Measurements from ENCODE around the gene PLA1A. TPM values are rescaled to one million over a fixed set of nuclear protein-coding genes. Genes with fewer than 3 reads are reported as not detected.

The PLA1A gene
- total RNA-seq, 1 donor from 2014 or later: not detected

- Mint-ChIP-seq H3K36me3 (ENCODE audit: low read depth) (no peaks in the 10 kb centered on the region), H3K9me3 (peaks cover 3% of the 10 kb centered on the region), H3K4me3 (no peak overlapping the region), H3K4me1 (no peaks in the 10 kb centered on the region), H3K27ac (ENCODE audit: unreplicated experiment) (no peak overlapping the region), H3K27me3 (ENCODE audit: low read depth) (no peaks in the 10 kb centered on the region)
- no peak for DNase-seq (ENCODE audit: low read depth, low spot score)
- TF ChIP-seq CTCF (conservative IDR thresholded peaks at IDR 0.05): no peak
Observed at GRCh38 chr3:119601154-119601553, 3.5 kb downstream of the PLA1A start.

GRCh38 chr3:119602676-119603075, 5.0 kb downstream of the PLA1A start:
- DNase-seq (ENCODE audit: low read depth, low spot score): no peak
- TF ChIP-seq CTCF (conservative IDR thresholded peaks at IDR 0.05): no peak
- Mint-ChIP-seq H3K4me1 (no peaks in the 10 kb centered on the region), H3K36me3 (ENCODE audit: low read depth) (no peaks in the 10 kb centered on the region), H3K27me3 (ENCODE audit: low read depth) (no peaks in the 10 kb centered on the region), H3K9me3 (peaks cover 3% of the 10 kb centered on the region), H3K27ac (ENCODE audit: unreplicated experiment) (no peak overlapping the region), H3K4me3 (no peak overlapping the region)

- Mint-ChIP-seq H3K9me3 (peaks cover 3% of the 10 kb centered on the region), H3K36me3 (ENCODE audit: low read depth) (no peaks in the 10 kb centered on the region), H3K27me3 (ENCODE audit: low read depth) (no peaks in the 10 kb centered on the region), H3K4me1 (peaks cover 4% of the 10 kb centered on the region), H3K4me3 (no peak overlapping the region), H3K27ac (ENCODE audit: unreplicated experiment) (no peak overlapping the region)
- DNase-seq (ENCODE audit: low read depth, low spot score): no peak
- TF ChIP-seq CTCF (conservative IDR thresholded peaks at IDR 0.05): no peak
Observed at GRCh38 chr3:119604878-119605277, 7.2 kb downstream of the PLA1A start.

- Mint-ChIP-seq H3K9me3 (peaks cover 7% of the 10 kb centered on the region), H3K36me3 (ENCODE audit: low read depth) (no peaks in the 10 kb centered on the region), H3K27ac (ENCODE audit: unreplicated experiment) (peak overlapping the region; percentile 60), H3K4me3 (no peak overlapping the region), H3K4me1 (peaks cover 4% of the 10 kb centered on the region), H3K27me3 (ENCODE audit: low read depth) (no peaks in the 10 kb centered on the region)
- no peak for TF ChIP-seq CTCF (conservative IDR thresholded peaks at IDR 0.05)
- no peak for DNase-seq (ENCODE audit: low read depth, low spot score)
Observed at GRCh38 chr3:119608405-119609000, 10.8 kb downstream of the PLA1A start.

- no peak overlapping the region for H3K4me3 Mint-ChIP-seq
Observed at GRCh38 chr3:119609301-119609700, 11.6 kb downstream of the PLA1A start.

More at GRCh38 chr3:119609301-119609700, 11.6 kb downstream of the PLA1A start:
- no peaks in the 10 kb centered on the region for H3K36me3 Mint-ChIP-seq (ENCODE audit: low read depth)
- H3K9me3 Mint-ChIP-seq: peaks cover 5% of the 10 kb centered on the region
- DNase-seq (ENCODE audit: low read depth, low spot score): no peak
- H3K4me1 Mint-ChIP-seq: peaks cover 4% of the 10 kb centered on the region
- no peak overlapping the region for H3K27ac Mint-ChIP-seq (ENCODE audit: unreplicated experiment)
- H3K27me3 Mint-ChIP-seq (ENCODE audit: low read depth): no peaks in the 10 kb centered on the region
- TF ChIP-seq CTCF (conservative IDR thresholded peaks at IDR 0.05): no peak
